HG03558 (cell line): Measurements from ENCODE around the gene XIRP2.
"Not testable (repeated sequence)": the region's sequence is repeated elsewhere in the genome, so short reads cannot be mapped to it uniquely, and the experiment has no call there.

ENCODE experiments used
- ATAC-seq: cut with Tn5 transposase; IDR thresholded peaks from one replicate; pipeline ENCODE4 v1.9.1; 2021; ENCODE audit warnings: moderate number of reproducible peaks; ENCODE audit not compliant: unreplicated experiment; ENCODE audit errors: extremely low read depth

XIRP2 gene

DNA sequence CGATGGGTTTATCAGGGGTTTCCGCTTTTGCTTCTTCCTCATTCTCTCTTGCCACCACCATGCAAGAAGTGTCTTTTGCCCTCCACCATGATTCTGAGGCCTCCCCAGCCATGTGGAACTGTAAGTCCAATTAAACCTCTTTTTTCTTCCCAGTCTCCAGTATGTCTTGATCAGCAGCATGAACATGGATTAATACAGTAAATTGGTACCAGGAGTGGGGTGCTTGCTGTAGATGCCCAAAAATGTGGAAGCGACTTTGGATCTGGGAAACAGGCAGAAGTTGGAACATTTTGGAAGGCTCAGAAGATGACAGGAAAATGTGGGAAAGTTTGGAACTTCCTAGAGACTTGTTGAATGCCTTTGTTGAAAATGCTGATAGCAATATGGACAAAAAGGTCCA, 146.7 kb downstream of the XIRP2 start:
- not testable (repeated sequence) for ATAC-seq

DNA sequence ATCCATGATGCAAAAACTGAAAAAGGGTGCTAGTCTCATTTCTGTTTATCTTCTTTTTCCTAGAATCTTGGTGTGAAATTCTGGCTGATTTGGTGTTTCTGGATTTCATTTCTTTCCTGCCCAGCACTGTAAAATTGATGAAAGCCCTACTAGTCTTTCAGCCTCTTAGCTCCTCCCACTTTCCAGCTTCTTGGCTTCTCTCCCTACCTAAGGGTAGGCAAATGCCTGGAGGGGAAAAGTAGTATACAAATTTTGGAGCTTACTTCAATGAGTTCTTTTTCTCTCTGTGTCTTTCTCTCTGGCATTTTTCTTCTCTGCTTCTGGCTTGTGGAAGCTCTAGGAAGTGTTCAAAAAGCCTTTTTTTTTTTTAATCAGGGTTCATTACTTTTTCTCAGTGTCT, 160.5 kb downstream of the XIRP2 start:
- no peak for ATAC-seq

DNA sequence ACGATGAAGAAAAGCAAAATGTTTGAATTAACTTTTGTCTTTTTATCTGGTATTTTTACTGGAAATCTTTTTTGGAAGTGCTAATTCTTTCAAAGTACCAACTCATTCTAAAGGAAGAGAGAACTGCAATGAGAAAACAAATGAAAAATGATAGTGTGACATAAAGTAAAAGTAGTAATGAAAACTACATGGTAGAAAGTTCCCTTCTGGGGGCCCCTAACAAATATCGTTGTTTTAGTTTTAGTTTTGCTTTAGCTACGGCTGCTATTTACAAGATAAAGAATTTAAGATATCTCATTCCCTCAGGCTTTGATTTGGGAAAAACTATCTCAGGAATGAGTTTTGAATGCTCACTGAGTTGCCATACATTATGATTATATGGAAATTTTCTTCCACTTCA, 161.4 kb downstream of the XIRP2 start:
- no peak for ATAC-seq

DNA sequence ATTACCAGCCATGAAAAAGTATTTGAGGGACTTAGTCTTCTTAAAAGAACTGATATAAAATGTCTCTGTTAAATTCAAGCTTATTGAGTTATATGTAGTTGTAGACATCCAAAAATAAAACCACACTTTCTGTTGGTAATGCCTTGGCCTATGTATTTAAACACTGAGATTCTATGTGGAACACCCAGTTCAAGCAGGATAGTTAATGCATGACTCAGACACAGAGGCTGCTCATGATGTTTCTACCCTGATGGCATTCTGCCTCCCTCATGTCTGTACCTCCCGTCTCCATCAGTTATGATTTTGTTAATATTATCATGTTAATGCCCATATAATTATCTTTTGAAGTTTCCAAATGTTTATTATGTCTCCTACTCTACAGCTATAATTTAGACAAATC, 164.5 kb downstream of the XIRP2 start:
- ATAC-seq: no peak

DNA sequence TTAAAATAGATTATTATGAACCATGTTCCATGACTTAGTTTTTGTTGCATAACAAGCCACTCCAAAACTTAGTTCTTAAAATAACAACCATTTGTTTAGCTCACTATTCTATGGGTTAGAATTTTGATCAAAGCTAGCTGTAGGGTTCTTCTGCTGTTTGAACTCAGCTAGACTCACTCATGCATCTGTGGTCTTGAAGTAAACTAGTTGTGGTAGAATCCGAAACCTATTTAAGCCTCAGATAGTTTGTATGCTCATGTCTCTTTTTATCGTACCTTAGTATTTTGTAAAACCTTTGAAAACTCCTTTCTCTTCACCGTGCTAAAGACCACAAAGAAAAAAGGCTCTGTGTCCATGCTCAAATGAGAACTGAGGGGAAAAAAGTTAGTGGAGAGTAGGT, 166.6 kb downstream of the XIRP2 start:
- no peak for ATAC-seq

DNA sequence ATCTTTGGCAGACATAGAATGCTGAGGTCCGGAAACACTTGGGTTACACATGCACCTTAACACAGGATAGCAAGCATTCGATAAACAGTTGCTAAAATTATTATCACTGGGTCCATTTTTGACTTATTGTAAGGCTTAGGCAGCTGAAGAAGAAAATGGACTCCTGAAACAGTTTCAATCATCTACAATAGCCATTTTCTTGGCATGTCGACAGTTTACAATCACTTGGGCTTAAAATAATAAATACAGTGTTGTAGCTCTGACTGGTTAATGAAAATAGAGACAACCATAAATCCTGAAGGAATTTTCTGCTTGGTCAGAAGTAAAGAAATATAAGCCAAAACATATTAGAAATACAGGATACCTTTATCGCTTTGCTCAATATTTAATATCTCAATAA, 169.2 kb downstream of the XIRP2 start:
- ATAC-seq: no peak

DNA sequence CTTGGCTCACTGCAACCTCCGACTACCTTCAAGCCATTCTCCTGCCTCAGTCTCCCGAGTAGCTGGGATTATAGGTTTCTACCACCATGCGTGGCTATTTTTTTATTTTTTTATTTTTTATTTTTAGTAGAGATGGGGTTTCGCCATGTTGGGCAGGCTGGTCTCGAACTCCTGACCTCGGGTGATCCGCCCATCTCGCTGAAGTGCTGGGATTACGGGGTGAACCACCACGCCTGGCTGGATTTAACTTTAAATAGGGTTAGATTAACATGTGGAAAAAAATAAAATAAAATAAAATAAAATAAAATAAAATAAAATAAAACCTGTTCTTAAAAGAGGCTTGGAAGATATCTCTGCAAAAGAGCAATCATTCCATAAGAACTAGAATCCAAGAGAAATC, 170.9 kb downstream of the XIRP2 start:
- ATAC-seq: no peak

DNA sequence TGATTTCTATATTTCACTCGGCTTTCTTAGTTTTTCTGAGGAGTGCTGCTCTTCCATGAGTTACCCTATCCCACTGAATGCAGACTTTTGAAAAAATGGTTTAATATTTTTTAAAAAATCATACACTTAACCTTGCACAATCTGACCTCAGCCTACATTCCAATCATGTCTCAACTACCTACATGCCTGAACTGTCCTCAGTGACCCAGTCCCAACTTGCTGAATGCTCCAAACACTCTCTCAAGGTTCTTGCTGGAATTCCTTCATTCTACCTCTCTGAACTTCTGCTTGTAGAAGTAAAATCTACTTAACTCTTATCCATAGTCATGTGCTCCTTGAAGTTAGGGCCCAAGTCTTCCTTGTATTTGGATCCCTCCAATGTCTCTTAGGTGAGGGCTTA, 181.6 kb downstream of the XIRP2 start:
- ATAC-seq: no peak

DNA sequence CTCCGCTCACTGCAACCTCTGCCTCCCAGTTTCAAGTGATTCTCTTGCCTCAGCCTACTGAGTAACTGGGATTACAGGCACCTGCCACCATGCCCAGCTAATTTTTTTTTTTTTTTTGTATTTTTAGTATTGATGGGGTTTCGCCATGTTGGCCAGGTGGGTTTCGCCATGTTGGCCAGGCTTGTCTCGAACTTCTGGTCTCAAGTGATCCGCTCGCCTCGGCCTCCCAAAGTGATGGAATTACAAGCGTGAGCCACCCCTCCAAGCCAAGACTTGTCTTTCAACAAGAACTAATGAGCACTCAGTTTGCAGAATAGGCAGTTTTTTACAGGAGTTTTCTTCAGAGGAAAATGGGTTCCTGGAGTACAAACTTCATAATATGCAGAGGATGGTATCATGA, 187.4 kb downstream of the XIRP2 start:
- not testable (repeated sequence) for ATAC-seq

DNA sequence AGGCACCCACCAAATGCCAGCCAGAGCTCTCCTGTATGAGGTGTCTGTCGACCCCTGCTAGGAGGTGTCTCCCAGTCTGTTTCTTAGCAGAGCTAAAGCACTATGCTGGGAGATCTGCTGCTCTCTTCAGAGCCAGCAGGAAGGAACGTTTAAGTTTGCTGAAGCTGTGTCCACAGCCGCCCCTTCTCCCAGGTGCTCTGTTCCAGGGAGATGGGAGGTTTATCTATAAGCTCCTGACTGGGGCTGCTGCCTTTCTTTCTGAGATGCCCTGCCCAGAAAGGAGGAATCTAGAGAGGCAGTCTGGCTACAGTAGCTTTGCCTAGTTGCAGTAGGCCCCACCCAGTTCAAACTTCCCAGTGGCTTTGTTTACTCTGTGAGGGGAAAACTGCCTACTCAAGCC, 210.7 kb downstream of the XIRP2 start:
- not testable (repeated sequence) for ATAC-seq

DNA sequence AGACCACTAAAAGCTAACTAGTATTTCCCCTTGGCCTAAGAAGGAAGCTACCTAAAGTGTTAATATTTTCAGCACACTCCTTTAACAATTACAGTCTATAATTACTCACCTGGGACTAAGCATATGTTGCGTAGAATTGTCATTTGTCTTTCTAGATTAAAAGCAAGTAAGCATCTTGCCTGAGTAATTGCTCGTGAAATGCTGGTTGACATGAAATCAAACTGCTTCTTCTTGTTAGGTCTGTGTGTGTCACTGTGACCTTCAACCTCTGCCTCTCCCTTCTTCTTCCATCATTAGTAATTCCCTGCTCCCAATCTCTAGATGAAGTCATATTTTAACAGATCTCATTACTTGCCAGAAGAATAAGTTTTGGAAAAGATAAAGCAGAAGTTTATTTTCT, 212.2 kb downstream of the XIRP2 start:
- ATAC-seq: no peak

DNA sequence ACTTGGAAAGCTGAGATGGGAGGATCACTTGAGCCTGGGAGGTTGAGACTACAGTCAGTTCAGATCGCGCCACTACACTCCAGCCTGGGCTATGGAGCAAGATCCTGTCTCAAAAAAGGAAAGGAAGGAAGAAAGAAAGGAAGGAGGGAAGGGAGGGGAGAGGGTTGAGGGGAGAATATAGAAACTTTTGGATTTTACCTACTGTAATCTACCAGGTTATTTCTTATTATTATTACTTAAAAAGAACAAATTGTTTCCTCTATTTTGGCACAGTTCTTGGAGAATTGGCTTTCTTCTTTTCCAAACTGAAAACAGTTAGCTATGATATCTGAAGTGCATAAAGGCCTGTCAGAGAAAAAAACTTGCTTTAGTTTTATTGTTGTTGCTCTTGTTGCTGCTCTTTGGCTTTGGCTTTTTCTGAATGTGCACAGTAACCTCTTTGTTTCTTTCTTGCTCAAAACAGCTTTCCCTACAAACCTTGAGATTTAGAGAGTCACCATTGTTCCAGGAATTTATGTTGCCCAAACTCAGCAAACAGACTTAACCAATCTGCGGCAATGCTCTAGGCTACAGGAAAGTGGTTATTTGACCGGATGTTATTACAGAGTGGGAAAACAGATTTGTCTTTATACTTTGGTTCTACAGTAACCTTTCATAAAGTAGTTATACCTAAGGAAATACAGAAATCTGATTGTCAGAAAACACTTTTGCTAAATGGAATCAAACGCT, 214.9 kb downstream of the XIRP2 start:
- ATAC-seq: no peak

DNA sequence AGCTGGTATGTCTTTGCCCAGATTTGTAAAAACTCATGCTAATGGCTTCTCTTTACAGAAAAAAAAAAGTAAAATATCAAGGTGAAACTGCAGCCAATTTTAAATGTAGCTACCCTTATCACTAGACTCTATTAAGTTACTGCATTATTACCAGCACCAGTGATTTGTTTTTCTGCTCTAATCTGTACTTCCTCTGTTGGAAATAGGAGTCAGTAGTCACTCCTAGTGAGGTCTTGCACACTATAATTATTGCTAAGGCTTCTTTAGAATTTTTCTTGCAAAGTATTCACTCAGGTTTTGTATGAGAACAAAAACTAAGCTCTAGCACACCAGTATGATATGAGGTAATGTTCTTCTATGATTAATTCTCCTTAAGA, 215.5 kb downstream of the XIRP2 start:
- no peak for ATAC-seq

DNA sequence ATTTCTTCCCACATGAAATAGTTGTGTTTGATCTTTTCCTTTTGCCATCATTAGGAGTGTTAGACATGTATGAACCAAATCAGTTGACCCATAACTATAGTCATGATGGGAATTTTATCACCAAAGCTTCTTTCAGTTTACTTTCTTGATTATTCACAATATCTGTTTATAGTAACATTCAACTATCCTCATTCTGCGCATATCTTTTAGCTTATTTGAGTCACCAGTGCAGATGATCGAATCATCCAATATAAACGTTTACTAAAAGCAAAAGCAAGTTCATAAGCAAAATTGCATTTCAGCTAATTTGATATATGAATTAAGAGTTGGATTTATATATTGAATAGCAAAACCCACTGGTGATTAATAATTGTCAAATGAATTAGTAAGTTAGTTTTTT, 216.4 kb downstream of the XIRP2 start:
- no peak for ATAC-seq

DNA sequence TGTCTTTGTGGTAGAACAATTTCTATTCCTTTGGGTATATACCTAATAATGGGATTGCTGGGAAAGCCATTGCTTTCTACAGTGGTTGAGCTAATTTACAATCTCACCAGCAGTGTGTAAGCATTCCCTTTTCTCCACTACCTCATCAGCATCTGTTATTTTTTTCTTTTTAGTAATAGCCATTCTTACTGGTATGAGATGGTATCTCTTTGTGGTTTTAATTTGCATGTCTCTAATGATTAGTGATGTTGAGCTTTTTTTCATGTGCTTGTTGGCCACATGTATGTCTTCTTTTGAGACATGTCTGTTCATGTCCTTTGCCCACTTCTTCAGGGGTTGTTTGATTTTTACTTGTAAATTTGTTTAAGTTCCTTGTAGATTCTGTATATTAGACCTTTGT, 221.4 kb downstream of the XIRP2 start:
- ATAC-seq: peak; percentile 46

DNA sequence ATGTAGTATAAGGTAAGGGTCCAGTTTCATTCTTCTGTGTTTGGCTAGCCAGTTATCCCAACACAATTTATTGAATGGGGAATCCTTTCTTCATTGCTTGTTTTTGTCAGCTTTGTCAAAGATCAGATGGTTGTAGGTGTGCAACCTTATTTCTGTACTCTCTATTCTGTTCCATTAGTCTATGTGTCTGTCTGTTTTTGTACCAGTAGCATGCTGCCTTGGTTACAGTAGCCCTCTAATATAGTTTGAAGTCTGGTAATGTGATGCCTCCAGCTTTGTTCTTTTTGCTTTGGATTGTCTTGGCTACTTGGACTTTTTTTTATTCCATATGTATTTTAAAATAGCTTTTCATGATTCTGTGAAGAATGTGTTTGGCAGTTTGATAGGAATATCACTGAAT, 222.1 kb downstream of the XIRP2 start:
- ATAC-seq: no peak

DNA sequence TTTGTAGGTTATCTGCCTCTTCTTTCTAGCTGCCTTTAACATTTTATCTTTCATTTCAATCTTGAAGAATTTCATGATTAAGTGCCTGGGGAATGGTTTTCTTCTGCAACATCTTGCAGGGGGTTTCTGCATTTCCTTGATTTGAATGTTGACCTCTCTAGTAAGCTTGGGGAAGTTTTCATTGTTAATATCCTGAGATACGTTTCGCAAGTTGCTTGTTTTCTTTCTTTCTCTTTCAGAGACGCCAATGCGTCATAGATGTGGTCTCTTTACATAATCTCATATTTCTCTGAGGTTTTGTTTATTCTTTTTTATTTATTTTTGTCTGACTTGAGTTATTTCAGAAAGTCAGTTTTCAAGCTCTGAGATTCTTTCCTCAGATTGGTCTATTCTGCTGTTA, 225.7 kb downstream of the XIRP2 start:
- no peak for ATAC-seq

DNA sequence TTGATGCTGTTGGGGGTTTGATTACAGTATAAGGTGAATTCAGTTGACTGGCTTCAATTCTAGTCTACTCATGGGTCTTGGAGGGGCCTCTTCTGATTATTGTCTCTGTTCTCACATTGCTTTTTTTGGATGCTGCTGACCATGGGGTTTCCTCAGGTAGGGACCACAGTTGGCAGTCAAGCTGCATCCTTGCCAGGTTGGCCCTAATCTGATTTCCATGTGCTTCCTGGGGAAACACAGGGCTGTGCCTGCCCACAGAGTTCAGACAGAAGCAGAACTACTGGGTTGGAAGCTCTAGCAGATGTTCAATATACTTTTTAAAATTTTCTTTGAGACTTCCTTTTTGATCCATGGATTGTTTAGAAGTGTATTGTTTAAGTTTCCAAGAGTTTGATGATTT, 227.3 kb downstream of the XIRP2 start:
- no peak for ATAC-seq

DNA sequence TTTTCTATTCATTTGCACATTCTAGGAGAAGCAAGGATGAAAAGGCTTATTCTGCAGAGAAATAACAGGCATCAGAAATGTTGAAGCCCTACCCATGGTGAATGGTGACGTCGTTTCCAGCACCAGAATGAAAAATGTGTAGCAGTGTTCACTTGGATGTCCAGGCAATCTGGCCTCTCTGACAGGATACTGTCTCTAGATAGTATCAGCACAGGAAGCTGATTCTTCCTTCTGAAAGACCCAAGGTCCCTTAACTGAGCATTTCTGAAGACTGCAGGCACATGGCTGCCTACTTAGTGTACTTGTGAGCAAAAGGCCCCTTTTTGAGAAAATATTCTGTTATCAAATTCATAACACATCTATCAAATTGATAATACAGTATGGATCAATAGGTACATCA, 234.1 kb downstream of the XIRP2 start:
- ATAC-seq: no peak

DNA sequence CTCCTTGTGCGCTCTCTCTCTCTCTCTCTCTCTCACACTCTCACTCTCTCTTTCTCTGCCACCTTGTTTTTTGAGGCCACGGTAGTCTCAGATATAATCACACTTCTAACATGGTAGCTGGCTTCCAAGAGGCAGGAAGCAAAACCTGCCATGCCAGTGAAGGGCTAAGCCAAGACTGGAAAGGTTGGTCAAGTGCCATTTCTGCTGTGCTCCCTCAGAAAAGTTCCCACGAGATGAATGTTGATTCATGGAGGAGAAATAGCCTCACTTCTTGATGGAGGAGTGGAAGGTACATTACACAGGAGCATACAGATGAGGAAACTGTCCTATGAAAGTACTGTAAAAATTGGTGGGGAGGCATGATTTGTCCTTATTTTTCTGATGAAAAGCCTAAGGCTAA, 237.9 kb downstream of the XIRP2 start:
- no peak for ATAC-seq

DNA sequence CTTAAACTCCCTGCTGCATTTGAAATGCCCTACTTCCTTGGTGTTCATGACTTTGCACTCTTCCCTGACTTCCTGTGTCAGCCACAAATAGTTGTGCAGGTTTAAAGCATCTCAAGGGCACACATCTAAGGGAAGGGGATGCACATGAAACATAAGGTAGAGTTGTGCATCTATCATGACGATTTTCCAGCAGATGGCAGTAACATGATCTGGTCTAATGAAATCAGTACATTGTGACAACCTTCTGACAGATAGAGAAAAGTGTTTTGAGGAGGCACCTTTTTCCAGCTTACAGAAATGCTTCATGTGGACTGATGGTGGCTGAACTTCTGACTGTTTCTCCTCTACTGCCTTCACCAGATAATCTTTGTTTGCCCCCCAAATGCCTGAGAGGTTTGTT, 238.9 kb downstream of the XIRP2 start:
- no peak for ATAC-seq

DNA sequence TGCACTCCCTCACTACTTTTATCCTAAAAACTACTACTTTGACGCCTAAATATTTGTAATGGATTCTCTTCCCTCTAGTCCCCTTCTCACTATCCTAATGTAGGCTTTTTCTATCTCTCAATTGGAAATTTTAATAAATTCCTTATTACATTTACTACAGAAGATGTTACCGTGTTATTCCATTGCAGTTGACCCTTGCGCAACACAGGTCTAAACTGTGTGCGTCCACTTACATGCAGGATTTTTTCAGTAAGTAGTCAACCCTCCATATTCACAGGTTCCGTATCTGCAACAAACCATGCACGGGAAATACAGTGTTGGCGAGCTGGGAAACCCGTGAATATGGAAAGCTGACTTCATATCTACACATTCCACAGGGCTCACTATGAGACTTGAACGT, 239.8 kb downstream of the XIRP2 start:
- no peak for ATAC-seq

DNA sequence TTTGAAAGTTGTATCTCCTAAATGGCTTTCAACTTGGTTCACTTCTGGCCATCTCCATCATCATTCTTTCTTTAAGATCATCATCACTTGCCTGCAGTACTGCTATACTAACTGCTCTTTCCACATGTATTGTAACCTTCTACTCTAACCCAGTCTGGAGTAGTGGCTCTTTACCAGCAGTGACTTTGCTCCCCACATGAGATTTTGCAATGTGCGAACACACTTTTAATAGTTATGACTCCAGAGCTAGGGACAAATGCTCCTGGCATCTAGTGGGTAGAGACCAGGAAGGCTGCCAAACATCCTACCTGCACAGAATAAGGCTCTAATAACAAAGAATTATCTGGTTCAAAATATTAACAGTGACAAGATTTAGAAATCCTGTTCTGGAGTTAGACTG, 243.8 kb downstream of the XIRP2 start:
- no peak for ATAC-seq
